Lower leg skin (tissue), 3 donors: ENCODE results near the gene ENSA.

Experiments used
- POLR2A ChIP-seq, 2 donors: fragments of 450-650 bp; IDR thresholded peaks; one replicate each; pipeline ENCODE4 v1.6.1; 2016 to 2017; ENCODE audit warnings: antibody characterized with exemption in 2 of 2, mild to moderate bottlenecking in 1 of 2, moderate library complexity in 1 of 2
- TF ChIP-seq, protein P1 (sequence below), 3 donors: fragments of 450-650 bp; IDR thresholded peaks; one replicate each; pipeline ENCODE4 v1.5.1; 2016; ENCODE audit warnings: antibody characterized with exemption in 3 of 3, mild to moderate bottlenecking in 3 of 3, moderate library complexity in 2 of 3

DNA sequence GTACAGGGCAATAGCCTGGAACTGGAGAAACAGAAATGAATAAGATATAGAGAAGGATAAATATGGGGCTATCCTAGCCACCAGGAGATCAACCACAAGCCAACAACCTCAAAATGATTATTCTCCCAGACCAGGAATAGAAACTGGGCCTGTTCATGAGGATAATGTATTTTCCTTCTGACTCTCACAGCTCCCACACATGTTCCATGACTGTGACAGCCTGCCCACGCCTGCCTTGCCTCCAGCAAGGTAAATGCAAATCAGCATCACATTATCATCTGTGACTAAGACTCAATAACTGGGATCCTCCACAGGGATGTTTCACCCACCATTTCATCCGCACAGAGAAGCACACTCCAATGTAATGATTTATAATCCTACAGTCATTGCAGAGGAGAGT, 3.3 kb downstream of the ENSA start:
- TF ChIP-seq, protein P1, sequence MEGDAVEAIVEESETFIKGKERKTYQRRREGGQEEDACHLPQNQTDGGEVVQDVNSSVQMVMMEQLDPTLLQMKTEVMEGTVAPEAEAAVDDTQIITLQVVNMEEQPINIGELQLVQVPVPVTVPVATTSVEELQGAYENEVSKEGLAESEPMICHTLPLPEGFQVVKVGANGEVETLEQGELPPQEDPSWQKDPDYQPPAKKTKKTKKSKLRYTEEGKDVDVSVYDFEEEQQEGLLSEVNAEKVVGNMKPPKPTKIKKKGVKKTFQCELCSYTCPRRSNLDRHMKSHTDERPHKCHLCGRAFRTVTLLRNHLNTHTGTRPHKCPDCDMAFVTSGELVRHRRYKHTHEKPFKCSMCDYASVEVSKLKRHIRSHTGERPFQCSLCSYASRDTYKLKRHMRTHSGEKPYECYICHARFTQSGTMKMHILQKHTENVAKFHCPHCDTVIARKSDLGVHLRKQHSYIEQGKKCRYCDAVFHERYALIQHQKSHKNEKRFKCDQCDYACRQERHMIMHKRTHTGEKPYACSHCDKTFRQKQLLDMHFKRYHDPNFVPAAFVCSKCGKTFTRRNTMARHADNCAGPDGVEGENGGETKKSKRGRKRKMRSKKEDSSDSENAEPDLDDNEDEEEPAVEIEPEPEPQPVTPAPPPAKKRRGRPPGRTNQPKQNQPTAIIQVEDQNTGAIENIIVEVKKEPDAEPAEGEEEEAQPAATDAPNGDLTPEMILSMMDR (IDR thresholded peaks at IDR 0.05) = no peak
- no peak for TF ChIP-seq POLR2A (IDR thresholded peaks at IDR 0.05)
